ENCODE results near the gene SCAMP4.

- TF ChIP-seq CTCF (conservative IDR thresholded peaks at IDR 0.05; ENCODE audit: low read depth in 2 of 2) (no peak), EZH2 (IDR thresholded peaks at IDR 0.05; ENCODE audit: low read depth, unreplicated experiment) (no peak), REST (IDR thresholded peaks at IDR 0.05; ENCODE audit: unreplicated experiment) (no peak), POLR2AphosphoS5 (IDR thresholded peaks at IDR 0.05; ENCODE audit: low read depth) (no peak)
These were observed 20.9 kb upstream of the SCAMP4 start for GRCh38 chr19:1884291-1884718.

Measured in GM23338 (cell line).